Activated T-cell treated with anti-CD3 and anti-CD28 coated beads, Interleukin-2, amount 50 U/mL, for 24 hours (primary cell): ENCODE data around the gene NCEH1.

ENCODE experiments used
- DNase-seq: peaks from one replicate; pipeline ENCODE4 v3.0.0-alpha.2; 2020
- H3K27ac Mint-ChIP-seq: 2 replicates; pipeline ENCODE4 v1.8.0; 2020; ENCODE audit warnings: mild to moderate bottlenecking, mixed read lengths
- H3K27me3 Mint-ChIP-seq: 2 replicates; pipeline ENCODE4 v1.8.0; 2020; ENCODE audit warnings: mixed read lengths
- H3K36me3 Mint-ChIP-seq: 2 replicates; pipeline ENCODE4 v1.8.0; 2020; ENCODE audit warnings: low read depth, mixed read lengths
- H3K4me1 Mint-ChIP-seq: 2 replicates; pipeline ENCODE4 v1.8.0; 2020; ENCODE audit warnings: low read depth, mixed read lengths
- H3K4me3 Mint-ChIP-seq: 2 replicates; pipeline ENCODE4 v1.8.0; 2020; ENCODE audit warnings: mild to moderate bottlenecking, moderate library complexity, mixed read lengths
- H3K9me3 Mint-ChIP-seq: 2 replicates; pipeline ENCODE4 v1.8.0; 2020; ENCODE audit warnings: mixed read lengths

NCEH1 gene

DNA sequence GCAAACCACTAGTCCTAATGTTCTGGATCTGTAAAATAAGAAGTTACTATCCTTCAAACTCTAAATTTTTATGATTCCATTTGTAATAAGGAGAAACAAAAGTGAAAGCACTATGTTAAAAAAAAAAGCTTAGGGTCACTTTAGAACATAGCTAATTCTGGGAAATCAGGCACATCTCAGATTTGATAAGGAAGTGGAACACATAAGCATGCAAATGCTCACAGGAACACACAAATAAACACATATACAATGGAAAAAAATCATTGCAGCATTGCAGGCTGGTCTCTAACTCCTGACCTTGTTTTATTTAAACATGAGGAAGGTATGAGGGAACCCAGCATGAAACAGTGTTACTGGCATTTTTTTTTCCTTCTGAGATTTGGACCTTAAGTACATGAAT is 124.4 kb downstream of the NCEH1 start:
- Mint-ChIP-seq H3K36me3 (peaks cover 12% of the 10 kb centered on the region), H3K4me3 (no peak overlapping the region), H3K9me3 (peaks cover 27% of the 10 kb centered on the region), H3K27ac (peak overlapping the region; percentile 20), H3K4me1 (peaks cover 72% of the 10 kb centered on the region), H3K27me3 (peaks cover 3% of the 10 kb centered on the region)
- no peak for DNase-seq

- H3K4me1 Mint-ChIP-seq: peaks cover 72% of the 10 kb centered on the region
- H3K9me3 Mint-ChIP-seq: peaks cover 23% of the 10 kb centered on the region
- H3K36me3 Mint-ChIP-seq: peaks cover 9% of the 10 kb centered on the region
- no peak overlapping the region for H3K27ac Mint-ChIP-seq
- DNase-seq: no peak
- H3K27me3 Mint-ChIP-seq: peaks cover 2% of the 10 kb centered on the region
- H3K4me3 Mint-ChIP-seq: no peak overlapping the region
Observed at GRCh38 chr3:172585954-172586353, 124.9 kb downstream of the NCEH1 start.

DNA sequence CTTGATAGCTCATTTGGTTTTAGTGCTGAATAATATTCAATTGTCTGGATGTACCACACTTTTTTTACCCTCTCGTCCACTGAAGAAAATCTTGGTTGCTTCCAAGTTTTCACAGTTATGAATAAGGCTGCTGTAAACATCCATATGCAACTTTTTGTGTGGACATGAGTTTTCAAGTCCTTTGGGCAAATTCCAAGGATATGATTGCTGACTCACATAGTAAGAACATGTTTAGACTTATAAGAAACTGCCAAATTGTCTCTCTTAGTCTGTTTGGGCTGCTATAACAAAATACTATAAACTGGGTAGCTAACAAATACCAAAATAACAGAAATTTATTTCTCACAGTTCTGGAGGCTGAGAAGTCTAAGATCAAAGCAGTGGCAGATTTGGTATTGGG is 128.2 kb downstream of the NCEH1 start:
- Mint-ChIP-seq H3K9me3 (peaks cover 8% of the 10 kb centered on the region), H3K4me1 (peaks cover 90% of the 10 kb centered on the region), H3K27me3 (no peaks in the 10 kb centered on the region), H3K4me3 (no peak overlapping the region), H3K36me3 (no peaks in the 10 kb centered on the region), H3K27ac (no peak overlapping the region)
- DNase-seq: no peak

DNA sequence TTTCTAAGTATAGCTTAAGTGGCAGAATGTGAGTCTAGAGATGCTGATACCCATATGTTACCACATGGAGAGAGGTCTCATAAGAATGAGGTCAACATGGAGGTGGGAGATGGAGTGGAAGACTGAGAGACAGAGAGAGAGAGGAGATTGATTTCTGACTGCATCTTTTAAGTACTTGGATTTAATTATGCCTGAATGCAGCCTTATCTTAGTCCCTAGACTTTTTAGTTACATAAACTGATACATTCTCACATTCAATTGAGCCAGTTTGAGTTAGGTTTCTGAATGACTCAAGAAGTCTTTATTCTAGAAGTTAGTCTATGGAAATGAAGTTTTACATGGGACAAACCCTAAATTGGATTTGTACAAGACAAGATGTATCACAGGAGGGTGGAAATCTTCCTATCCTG is 129.1 kb downstream of the NCEH1 start:
- Mint-ChIP-seq H3K27me3 (no peaks in the 10 kb centered on the region), H3K9me3 (peaks cover 8% of the 10 kb centered on the region), H3K4me1 (peaks cover 93% of the 10 kb centered on the region), H3K27ac (peak overlapping the region; percentile 90), H3K4me3 (peak overlapping the region; percentile 52), H3K36me3 (no peaks in the 10 kb centered on the region)
- DNase-seq: no peak

DNA sequence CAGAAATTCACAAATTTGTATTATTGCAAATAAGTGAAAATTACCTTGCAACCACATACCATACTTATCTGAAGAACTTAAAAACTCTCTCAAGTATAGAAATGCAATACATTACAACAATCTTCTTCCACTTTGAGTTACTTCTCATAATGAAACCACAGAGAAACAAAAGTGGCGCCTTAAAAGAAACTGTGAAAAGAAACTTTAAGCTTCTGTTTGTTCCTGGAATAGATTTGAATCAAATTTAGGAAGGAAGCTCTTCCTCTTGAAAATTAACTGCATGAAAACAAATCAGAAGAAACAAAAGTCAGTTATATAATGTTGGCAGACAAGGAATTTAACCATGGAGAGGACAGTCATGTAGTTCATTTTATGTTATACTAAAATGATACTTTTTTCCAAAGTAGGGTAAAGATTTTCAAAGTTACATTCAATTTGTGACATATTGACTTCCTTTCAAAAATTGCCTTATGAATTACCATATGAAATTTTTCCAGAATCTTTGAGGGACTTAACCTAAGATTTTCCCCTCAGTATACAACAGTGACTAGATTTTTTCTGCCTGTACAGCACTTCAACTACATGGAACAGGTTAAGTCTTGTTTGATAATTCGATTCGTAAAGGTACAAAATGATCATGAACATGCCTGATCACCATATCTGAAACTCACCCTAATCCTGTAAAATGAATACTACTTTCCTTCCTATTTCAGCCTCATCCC is 130.0 kb downstream of the NCEH1 start:
- peaks cover 8% of the 10 kb centered on the region for H3K9me3 Mint-ChIP-seq
- no peaks in the 10 kb centered on the region for H3K27me3 Mint-ChIP-seq
- peak overlapping the region; percentile 90 for H3K27ac Mint-ChIP-seq
- H3K4me1 Mint-ChIP-seq: peaks cover 86% of the 10 kb centered on the region
- no peak for DNase-seq
- peak overlapping the region; percentile 52 for H3K4me3 Mint-ChIP-seq
- H3K36me3 Mint-ChIP-seq: no peaks in the 10 kb centered on the region
